GM12873 (cell line): Measurements from ENCODE around the gene CLEC1A.

Source experiments
- CTCF ChIP-seq: IDR thresholded peaks from 2 replicates; pipeline ENCODE4 v1.5.1; 2012; ENCODE audit warnings: low read depth, mild to moderate bottlenecking, moderate library complexity, low read length, control low read depth; ENCODE audit not compliant: insufficient read depth; ENCODE audit errors: missing control alignments

The CLEC1A gene

GRCh38 chr12:10069099-10069498 is 29.7 kb downstream of the CLEC1A start:
- TF ChIP-seq CTCF, result no peak

GRCh38 chr12:10068644-10069043 is 30.1 kb downstream of the CLEC1A start:
- no peak for TF ChIP-seq CTCF

GRCh38 chr12:10067942-10068341 is 30.8 kb downstream of the CLEC1A start:
- TF ChIP-seq CTCF, result no peak

- TF ChIP-seq CTCF, result no peak
Measured at GRCh38 chr12:10067264-10067663, 31.5 kb downstream of the CLEC1A start.

- no peak for TF ChIP-seq CTCF
Measured at GRCh38 chr12:10065241-10065640, 33.5 kb downstream of the CLEC1A start.

GRCh38 chr12:10058387-10058786 is 40.4 kb downstream of the CLEC1A start:
- TF ChIP-seq CTCF, result no peak

- TF ChIP-seq CTCF, result no peak
Measured at GRCh38 chr12:10052193-10052913, 46.4 kb downstream of the CLEC1A start.
